Stomach smooth muscle (tissue), 2 donors: Measurements from ENCODE around the gene CASTOR1.

Source experiments
- H3K27ac ChIP-seq: one replicate; pipeline ENCODE4 v1.7.0; 2013; ENCODE audit warnings: mild to moderate bottlenecking, low read length, inconsistent platforms
- H3K27me3 ChIP-seq, 2 donors: one replicate each; pipeline ENCODE4 v1.7.0; 2013; ENCODE audit warnings: low read length in 2 of 2; ENCODE audit not compliant: insufficient read depth in 2 of 2, control insufficient read depth in 1 of 2
- H3K36me3 ChIP-seq, 2 donors: one replicate each; pipeline ENCODE4 v1.7.0; 2013; ENCODE audit warnings: low read length in 2 of 2; ENCODE audit not compliant: control insufficient read depth in 2 of 2, insufficient read depth in 2 of 2
- H3K4me1 ChIP-seq: one replicate; pipeline ENCODE4 v1.7.0; 2013; ENCODE audit warnings: low read length; ENCODE audit not compliant: control insufficient read depth, insufficient read depth
- H3K4me3 ChIP-seq, 2 donors: one replicate each; pipeline ENCODE4 v1.7.0; 2013; ENCODE audit warnings: low read length in 2 of 2
- H3K9ac ChIP-seq, 2 donors: one replicate each; pipeline ENCODE4 v1.7.0; 2013; ENCODE audit warnings: low read length in 2 of 2, mild to moderate bottlenecking in 1 of 2
- H3K9me3 ChIP-seq, 2 donors: one replicate each; pipeline ENCODE4 v1.7.0; 2013; ENCODE audit warnings: low read length in 2 of 2; ENCODE audit not compliant: control insufficient read depth in 2 of 2
- donor health status: healthy.
- donor health status: Pancreatic carcinoma.

Gene CASTOR1

GRCh38 chr22:30297276-30297990 is 8.1 kb upstream of the CASTOR1 start:
- Histone ChIP-seq H3K4me3 (no peak overlapping the region), H3K9me3 (no peaks in the 10 kb centered on the region), H3K27me3 (no peaks in the 10 kb centered on the region), H3K9ac (no peak overlapping the region), H3K4me1 (peaks cover 31% of the 10 kb centered on the region), H3K36me3 (peaks cover 27 to 56% of the 10 kb centered on the region in 2 donors), H3K27ac (peak overlapping the region; percentile 18)

- peaks cover 25% of the 10 kb centered on the region for H3K4me1 ChIP-seq
- H3K27ac ChIP-seq, result no peak overlapping the region
- no peaks in the 10 kb centered on the region for H3K27me3 ChIP-seq
- H3K4me3 ChIP-seq, result no peak overlapping the region
- H3K36me3 ChIP-seq, result peaks cover 27 to 55% of the 10 kb centered on the region in 2 donors
- no peaks in the 10 kb centered on the region for H3K9me3 ChIP-seq
- H3K9ac ChIP-seq, result no peak overlapping the region
Measured at GRCh38 chr22:30296833-30297232, 7.5 kb upstream of the CASTOR1 start.

- peaks cover 27 to 55% of the 10 kb centered on the region in 2 donors for H3K36me3 ChIP-seq
- H3K4me1 ChIP-seq, result peaks cover 24% of the 10 kb centered on the region
- no peaks in the 10 kb centered on the region for H3K9me3 ChIP-seq
Measured at GRCh38 chr22:30296324-30296723, 7.0 kb upstream of the CASTOR1 start.

GRCh38 chr22:30295576-30295975 is 6.3 kb upstream of the CASTOR1 start:
- no peaks in the 10 kb centered on the region for H3K27me3 ChIP-seq
- no peaks in the 10 kb centered on the region for H3K9me3 ChIP-seq
- peaks cover 28% of the 10 kb centered on the region for H3K4me1 ChIP-seq
- H3K27ac ChIP-seq, result no peak overlapping the region
- no peak overlapping the region for H3K9ac ChIP-seq
- H3K4me3 ChIP-seq, result no peak overlapping the region
- peaks cover 27 to 53% of the 10 kb centered on the region in 2 donors for H3K36me3 ChIP-seq

More at GRCh38 chr22:30296324-30296723, 7.0 kb upstream of the CASTOR1 start:
- Histone ChIP-seq H3K9ac (no peak overlapping the region), H3K27ac (no peak overlapping the region), H3K4me3 (no peak overlapping the region), H3K27me3 (no peaks in the 10 kb centered on the region)

- no peaks in the 10 kb centered on the region for H3K27me3 ChIP-seq
- no peak overlapping the region for H3K4me3 ChIP-seq
- peaks cover 36% of the 10 kb centered on the region for H3K4me1 ChIP-seq
- H3K36me3 ChIP-seq, result peaks cover 27 to 50% of the 10 kb centered on the region in 2 donors
- H3K9me3 ChIP-seq, result no peaks in the 10 kb centered on the region
- no peak overlapping the region for H3K9ac ChIP-seq
- no peak overlapping the region for H3K27ac ChIP-seq
Measured at GRCh38 chr22:30294830-30295229, 5.5 kb upstream of the CASTOR1 start.

GRCh38 chr22:30294066-30294465 is 4.8 kb upstream of the CASTOR1 start:
- Histone ChIP-seq H3K9ac (no peak overlapping the region), H3K36me3 (peaks cover 27 to 47% of the 10 kb centered on the region in 2 donors), H3K27me3 (no peaks in the 10 kb centered on the region), H3K4me3 (no peak overlapping the region), H3K27ac (no peak overlapping the region), H3K4me1 (peaks cover 38% of the 10 kb centered on the region), H3K9me3 (no peaks in the 10 kb centered on the region)

GRCh38 chr22:30293026-30293425 is 3.7 kb upstream of the CASTOR1 start:
- Histone ChIP-seq H3K9ac (no peak overlapping the region), H3K4me1 (peaks cover 39% of the 10 kb centered on the region), H3K27me3 (no peaks in the 10 kb centered on the region), H3K36me3 (peaks cover 27 to 42% of the 10 kb centered on the region in 2 donors), H3K9me3 (no peaks in the 10 kb centered on the region), H3K4me3 (no peak overlapping the region), H3K27ac (no peak overlapping the region)

GRCh38 chr22:30292069-30292970 is 3.0 kb upstream of the CASTOR1 start:
- Histone ChIP-seq H3K27me3 (no peaks in the 10 kb centered on the region), H3K36me3 (peaks cover 27 to 36% of the 10 kb centered on the region in 2 donors), H3K4me1 (peaks cover 38% of the 10 kb centered on the region), H3K4me3 (no peak overlapping the region), H3K9ac (no peak overlapping the region), H3K9me3 (no peaks in the 10 kb centered on the region), H3K27ac (peak overlapping the region; percentile 90)

GRCh38 chr22:30291058-30291892 is 2.0 kb upstream of the CASTOR1 start:
- Histone ChIP-seq H3K36me3 (peaks cover 25 to 30% of the 10 kb centered on the region in 2 donors), H3K27me3 (no peaks in the 10 kb centered on the region), H3K9ac (peak overlapping the region; percentile 55 to 70), H3K27ac (peak overlapping the region; percentile 90), H3K4me3 (peak overlapping the region in 1 of 2 donors; percentile 40), H3K4me1 (peaks cover 38% of the 10 kb centered on the region), H3K9me3 (no peaks in the 10 kb centered on the region)

- Histone ChIP-seq H3K9ac (peak overlapping the region; percentile 70 to 74), H3K36me3 (peaks cover 20 to 25% of the 10 kb centered on the region in 2 donors), H3K9me3 (no peaks in the 10 kb centered on the region), H3K27me3 (no peaks in the 10 kb centered on the region), H3K4me3 (peak overlapping the region; percentile 6 to 88), H3K27ac (peak overlapping the region; percentile 90), H3K4me1 (peaks cover 38% of the 10 kb centered on the region)
Measured at GRCh38 chr22:30290342-30291057, 1.2 kb upstream of the CASTOR1 start.
